Measurements from ENCODE around the gene MSH5. TPM values are rescaled to one million over a fixed set of nuclear protein-coding genes. Genes with fewer than 3 reads are reported as not detected.

Gene MSH5
- total RNA-seq, 1 experiment from 2014 or later, result 43.1 TPM

GRCh38 chr6:31750411-31751022, 10.7 kb downstream of the MSH5 start:
- no peak for ATAC-seq
- no peak for TF ChIP-seq FOXP1 (CRISPR knock-in tag; IDR thresholded peaks at IDR 0.05; ENCODE audit: borderline replicate concordance)
- TF ChIP-seq, protein P1, sequence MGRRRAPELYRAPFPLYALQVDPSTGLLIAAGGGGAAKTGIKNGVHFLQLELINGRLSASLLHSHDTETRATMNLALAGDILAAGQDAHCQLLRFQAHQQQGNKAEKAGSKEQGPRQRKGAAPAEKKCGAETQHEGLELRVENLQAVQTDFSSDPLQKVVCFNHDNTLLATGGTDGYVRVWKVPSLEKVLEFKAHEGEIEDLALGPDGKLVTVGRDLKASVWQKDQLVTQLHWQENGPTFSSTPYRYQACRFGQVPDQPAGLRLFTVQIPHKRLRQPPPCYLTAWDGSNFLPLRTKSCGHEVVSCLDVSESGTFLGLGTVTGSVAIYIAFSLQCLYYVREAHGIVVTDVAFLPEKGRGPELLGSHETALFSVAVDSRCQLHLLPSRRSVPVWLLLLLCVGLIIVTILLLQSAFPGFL (CRISPR knock-in tag; IDR thresholded peaks at IDR 0.05; ENCODE audit: borderline replicate concordance), result no peak
- no peak for TF ChIP-seq ELF4 (CRISPR knock-in tag; IDR thresholded peaks at IDR 0.05; ENCODE audit: low read depth)
- no peak for TF ChIP-seq CREB1 (CRISPR knock-in tag; IDR thresholded peaks at IDR 0.05)
- TF ChIP-seq MLX (CRISPR knock-in tag; IDR thresholded peaks at IDR 0.05), result no peak
- no peak for TF ChIP-seq KAT7 (CRISPR knock-in tag; IDR thresholded peaks at IDR 0.05; ENCODE audit: borderline replicate concordance)
- TF ChIP-seq NR3C1 (CRISPR knock-in tag; conservative IDR thresholded peaks at IDR 0.05; ENCODE audit: low read depth), result no peak
- TF ChIP-seq, protein P2, sequence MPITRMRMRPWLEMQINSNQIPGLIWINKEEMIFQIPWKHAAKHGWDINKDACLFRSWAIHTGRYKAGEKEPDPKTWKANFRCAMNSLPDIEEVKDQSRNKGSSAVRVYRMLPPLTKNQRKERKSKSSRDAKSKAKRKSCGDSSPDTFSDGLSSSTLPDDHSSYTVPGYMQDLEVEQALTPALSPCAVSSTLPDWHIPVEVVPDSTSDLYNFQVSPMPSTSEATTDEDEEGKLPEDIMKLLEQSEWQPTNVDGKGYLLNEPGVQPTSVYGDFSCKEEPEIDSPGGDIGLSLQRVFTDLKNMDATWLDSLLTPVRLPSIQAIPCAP (CRISPR knock-in tag; IDR thresholded peaks at IDR 0.05), result no peak
- TF ChIP-seq, protein P3, sequence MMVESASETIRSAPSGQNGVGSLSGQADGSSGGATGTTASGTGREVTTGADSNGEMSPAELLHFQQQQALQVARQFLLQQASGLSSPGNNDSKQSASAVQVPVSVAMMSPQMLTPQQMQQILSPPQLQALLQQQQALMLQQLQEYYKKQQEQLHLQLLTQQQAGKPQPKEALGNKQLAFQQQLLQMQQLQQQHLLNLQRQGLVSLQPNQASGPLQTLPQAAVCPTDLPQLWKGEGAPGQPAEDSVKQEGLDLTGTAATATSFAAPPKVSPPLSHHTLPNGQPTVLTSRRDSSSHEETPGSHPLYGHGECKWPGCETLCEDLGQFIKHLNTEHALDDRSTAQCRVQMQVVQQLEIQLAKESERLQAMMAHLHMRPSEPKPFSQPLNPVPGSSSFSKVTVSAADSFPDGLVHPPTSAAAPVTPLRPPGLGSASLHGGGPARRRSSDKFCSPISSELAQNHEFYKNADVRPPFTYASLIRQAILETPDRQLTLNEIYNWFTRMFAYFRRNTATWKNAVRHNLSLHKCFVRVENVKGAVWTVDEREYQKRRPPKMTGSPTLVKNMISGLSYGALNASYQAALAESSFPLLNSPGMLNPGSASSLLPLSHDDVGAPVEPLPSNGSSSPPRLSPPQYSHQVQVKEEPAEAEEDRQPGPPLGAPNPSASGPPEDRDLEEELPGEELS (CRISPR knock-in tag; IDR thresholded peaks at IDR 0.05), result no peak
- no peak for TF ChIP-seq ARID4B (CRISPR knock-in tag; IDR thresholded peaks at IDR 0.05; ENCODE audit: borderline replicate concordance)
- no peak overlapping the region for H3K4me3 Mint-ChIP-seq
- H3K4me1 Mint-ChIP-seq, result no peaks in the 10 kb centered on the region
- no peaks in the 10 kb centered on the region for H3K9me3 Mint-ChIP-seq
- peaks cover 13% of the 10 kb centered on the region for H3K36me3 Mint-ChIP-seq
- ChIA-PET CTCF (no interaction called here), POLR2A (no interaction called here)
- no peak for DNase-seq (ENCODE audit: low spot score)
- no peak overlapping the region for H3K27ac Mint-ChIP-seq
- no peaks in the 10 kb centered on the region; the same call in 1 of the 2 replicates for H3K27me3 Mint-ChIP-seq (ENCODE audit: low read depth)

DNA sequence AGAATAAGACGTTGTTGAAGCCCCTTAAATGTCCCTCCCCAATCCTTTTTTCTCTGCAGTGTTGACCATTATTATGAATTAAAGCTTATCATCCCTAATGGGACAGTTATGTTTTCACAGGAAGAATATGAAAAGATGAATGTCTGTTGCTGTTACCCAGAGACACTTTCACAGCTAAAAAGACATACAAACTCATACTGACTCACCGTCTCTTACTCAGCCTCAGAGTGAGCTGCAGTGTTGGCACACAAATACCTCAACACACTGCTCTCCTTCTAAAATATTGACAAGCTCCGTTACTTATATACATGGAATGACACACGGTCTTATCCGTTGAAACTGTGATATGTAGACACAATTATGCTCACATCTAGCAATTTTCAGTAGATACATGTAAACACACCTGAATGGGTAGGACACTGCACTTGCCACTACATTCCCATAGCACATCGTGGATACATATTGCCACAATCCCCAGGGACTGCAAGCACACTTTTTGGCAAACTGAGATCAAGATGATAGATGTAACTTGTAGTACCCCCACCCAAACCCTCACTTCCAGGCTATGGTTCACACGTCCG, 13.0 kb downstream of the MSH5 start:
- H3K27me3 Mint-ChIP-seq (ENCODE audit: low read depth), result no peaks in the 10 kb centered on the region
- CTCF ChIA-PET, result interaction anchor here (0.5 to 3.0 kb wide), 5 partner anchors 13 to 70 kb away, joined by 3 to 14 read pairs (median 3); no protein-coding TSS in a partner anchor
- H3K4me1 Mint-ChIP-seq, result no peaks in the 10 kb centered on the region
- H3K27ac Mint-ChIP-seq, result peak overlapping the region; percentile 12; the same call in 1 of the 2 replicates
- POLR2A ChIA-PET, result interaction anchor here (1.7 kb wide), 2 partner anchors 10 to 17 kb away, joined by 3 read pairs; partner anchors contain the start of gene CLIC1
- no peak overlapping the region for H3K4me3 Mint-ChIP-seq
- no peaks in the 10 kb centered on the region for H3K9me3 Mint-ChIP-seq
- H3K36me3 Mint-ChIP-seq, result peaks cover 7% of the 10 kb centered on the region
- DNase-seq (ENCODE audit: low spot score) (no peak), ATAC-seq (no peak)
- TF ChIP-seq ZNF423 (CRISPR knock-in tag; IDR thresholded peaks at IDR 0.05) (no peak), EMX1 (CRISPR knock-in tag; IDR thresholded peaks at IDR 0.05) (no peak), NR2C2 (CRISPR knock-in tag; IDR thresholded peaks at IDR 0.05) (no peak), KAT7 (CRISPR knock-in tag; IDR thresholded peaks at IDR 0.05; ENCODE audit: borderline replicate concordance) (no peak), ZNF232 (CRISPR knock-in tag; IDR thresholded peaks at IDR 0.05) (no peak), CTCF (IDR thresholded peaks at IDR 0.05) (no peak), ZNF671 (CRISPR knock-in tag; IDR thresholded peaks at IDR 0.05) (no peak), ZNF317 (CRISPR knock-in tag; IDR thresholded peaks at IDR 0.05; ENCODE audit: borderline replicate concordance, low read depth) (no peak), GTF2I (CRISPR knock-in tag; conservative IDR thresholded peaks at IDR 0.05) (no peak)
- TF ChIP-seq, protein P4, sequence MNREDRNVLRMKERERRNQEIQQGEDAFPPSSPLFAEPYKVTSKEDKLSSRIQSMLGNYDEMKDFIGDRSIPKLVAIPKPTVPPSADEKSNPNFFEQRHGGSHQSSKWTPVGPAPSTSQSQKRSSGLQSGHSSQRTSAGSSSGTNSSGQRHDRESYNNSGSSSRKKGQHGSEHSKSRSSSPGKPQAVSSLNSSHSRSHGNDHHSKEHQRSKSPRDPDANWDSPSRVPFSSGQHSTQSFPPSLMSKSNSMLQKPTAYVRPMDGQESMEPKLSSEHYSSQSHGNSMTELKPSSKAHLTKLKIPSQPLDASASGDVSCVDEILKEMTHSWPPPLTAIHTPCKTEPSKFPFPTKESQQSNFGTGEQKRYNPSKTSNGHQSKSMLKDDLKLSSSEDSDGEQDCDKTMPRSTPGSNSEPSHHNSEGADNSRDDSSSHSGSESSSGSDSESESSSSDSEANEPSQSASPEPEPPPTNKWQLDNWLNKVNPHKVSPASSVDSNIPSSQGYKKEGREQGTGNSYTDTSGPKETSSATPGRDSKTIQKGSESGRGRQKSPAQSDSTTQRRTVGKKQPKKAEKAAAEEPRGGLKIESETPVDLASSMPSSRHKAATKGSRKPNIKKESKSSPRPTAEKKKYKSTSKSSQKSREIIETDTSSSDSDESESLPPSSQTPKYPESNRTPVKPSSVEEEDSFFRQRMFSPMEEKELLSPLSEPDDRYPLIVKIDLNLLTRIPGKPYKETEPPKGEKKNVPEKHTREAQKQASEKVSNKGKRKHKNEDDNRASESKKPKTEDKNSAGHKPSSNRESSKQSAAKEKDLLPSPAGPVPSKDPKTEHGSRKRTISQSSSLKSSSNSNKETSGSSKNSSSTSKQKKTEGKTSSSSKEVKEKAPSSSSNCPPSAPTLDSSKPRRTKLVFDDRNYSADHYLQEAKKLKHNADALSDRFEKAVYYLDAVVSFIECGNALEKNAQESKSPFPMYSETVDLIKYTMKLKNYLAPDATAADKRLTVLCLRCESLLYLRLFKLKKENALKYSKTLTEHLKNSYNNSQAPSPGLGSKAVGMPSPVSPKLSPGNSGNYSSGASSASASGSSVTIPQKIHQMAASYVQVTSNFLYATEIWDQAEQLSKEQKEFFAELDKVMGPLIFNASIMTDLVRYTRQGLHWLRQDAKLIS (CRISPR knock-in tag; IDR thresholded peaks at IDR 0.05; ENCODE audit: borderline replicate concordance), result no peak

Measured in WTC11 (cell line).